Prostate gland (tissue), 2 donors: ENCODE measurements around the gene PCDHB11.

Source experiments
- CTCF ChIP-seq, 4 experiments: fragments of 200-600 bp in 2 of 4; fragments of 450-650 bp in 2 of 4; sonication (generic) in 2 of 4; IDR thresholded peaks; 1 replicate in 3 of 4; 2 replicates in 1 of 4; pipeline ENCODE4 v1.5.1; 2016 to 2019; ENCODE audit warnings: antibody characterized with exemption in 4 of 4, mild to moderate bottlenecking in 2 of 4, moderate library complexity in 2 of 4
- POLR2A ChIP-seq: fragments of 450-650 bp; IDR thresholded peaks from one replicate; pipeline ENCODE4 v1.6.1; 2016; ENCODE audit warnings: antibody characterized with exemption, mild to moderate bottlenecking
- POLR2AphosphoS5 ChIP-seq: sonication (generic); formaldehyde crosslinking; IDR thresholded peaks from one replicate; pipeline ENCODE4 v1.6.1; 2017; ENCODE audit warnings: antibody characterized with exemption

GRCh38 chr5:141234109-141234667 lies 34.8 kb downstream of the PCDHB11 start:
- no peak for TF ChIP-seq CTCF (IDR thresholded peaks at IDR 0.05)
- TF ChIP-seq POLR2A, result no peak
- TF ChIP-seq POLR2AphosphoS5, result no peak
